ENCODE measurements around the gene ZMYND15.

The ZMYND15 gene

DNA sequence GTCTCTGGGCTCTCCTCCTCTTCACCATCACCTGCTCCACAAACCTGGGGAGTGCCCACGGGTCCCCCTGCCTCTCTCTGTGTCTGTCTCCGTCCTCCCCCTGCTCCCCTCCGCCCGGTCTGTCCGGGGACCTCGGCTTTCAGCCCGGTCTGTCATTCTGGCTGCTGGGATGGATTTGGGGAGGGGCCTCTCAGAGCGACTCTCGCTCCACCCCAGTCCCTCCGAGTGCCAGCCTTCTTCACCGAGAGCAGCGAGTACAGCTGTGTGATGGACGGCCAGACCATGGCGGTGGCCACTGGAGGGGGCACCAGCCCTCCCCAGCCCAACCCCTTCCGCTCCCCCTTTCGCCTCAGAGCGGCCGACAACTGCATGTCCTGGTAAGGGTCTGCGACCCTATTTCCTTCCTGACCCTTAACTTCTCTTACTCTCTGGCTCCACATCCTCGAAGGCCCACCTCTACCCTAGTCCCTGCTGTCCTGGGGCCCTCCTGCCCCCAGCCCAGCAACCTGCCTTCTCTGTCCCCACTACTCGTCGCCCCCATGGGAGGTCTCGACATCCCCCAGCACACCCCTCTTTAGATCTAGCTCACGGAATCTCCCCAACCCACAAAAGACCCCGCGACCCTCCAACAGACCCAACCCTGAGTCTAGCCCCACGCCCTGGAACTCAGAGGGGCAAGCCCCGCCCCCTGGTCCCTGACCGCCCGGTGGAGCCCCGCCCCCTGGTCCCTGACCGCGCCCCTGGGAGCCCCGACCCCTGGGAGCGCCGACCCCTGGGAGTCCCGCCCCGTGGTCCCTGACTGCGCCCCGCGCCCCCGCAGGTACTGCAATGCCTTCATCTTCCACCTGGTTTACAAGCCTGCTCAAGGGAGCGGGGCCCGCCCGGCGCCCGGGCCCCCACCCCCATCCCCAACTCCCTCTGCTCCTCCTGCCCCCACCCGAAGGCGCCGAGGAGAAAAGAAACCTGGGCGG, 5.7 kb downstream of the ZMYND15 start:
- no peak for DNase-seq

DNA sequence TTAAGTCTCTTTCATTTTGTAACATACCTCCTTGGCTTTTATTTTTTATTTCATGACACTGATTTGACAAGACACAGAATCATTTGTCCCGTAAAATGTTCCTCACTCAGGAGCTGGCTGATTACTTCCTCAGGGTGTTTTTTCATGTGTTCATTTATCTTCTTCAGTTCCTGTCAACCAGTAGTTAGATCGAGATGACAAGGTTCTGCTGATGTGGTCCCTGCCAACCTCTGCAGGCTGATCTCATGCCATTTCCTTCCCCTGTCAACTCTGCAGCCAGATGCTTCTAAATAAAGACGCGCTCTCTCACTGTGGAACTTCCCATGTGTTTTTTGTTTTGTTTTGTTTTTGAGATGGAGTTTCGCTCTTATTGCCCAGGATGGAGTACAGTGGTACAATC, 8.2 kb downstream of the ZMYND15 start:
- no peak for DNase-seq

DNA sequence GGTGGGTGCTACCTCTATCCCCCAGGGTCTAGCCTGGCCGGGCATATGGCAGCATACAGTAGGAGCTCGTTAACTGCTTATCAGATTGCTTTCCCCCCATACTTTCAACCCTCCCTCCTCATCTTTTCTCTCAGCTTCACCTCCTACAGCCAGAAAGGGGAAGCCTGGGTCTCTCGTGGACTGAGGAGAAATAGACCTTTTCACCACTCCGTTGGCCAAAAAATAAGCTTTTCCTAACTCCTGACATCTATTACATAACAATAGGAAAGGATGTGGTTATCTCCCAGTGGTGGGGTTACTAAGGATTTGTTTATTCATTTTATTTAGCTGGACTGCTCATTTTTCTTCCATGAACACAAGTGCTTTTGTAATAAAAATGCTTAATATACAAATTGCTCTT, 9.1 kb downstream of the ZMYND15 start:
- no peak for DNase-seq

- no peak for DNase-seq
These were observed 11.0 kb downstream of the ZMYND15 start for GRCh38 chr17:4750606-4751005.

DNA sequence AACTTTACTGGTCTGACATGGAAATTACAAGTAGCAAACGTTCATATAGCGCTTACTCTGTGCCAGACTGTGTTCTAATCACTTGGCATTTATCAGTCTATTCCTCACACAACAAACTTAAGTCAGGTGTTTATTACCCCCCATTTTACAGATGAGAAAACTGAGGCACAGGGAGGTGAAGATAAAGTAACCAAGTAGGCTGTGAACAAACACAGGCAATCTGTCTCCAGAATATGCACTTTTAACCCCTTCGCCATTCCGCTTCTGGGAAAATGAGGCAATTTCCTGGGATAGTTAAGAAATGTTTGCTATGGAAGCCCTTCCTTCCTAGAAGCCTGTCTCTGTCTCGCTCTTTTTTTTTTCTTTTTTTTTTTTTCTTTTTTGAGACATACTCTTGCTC, 12.3 kb downstream of the ZMYND15 start:
- no peak for DNase-seq

DNA sequence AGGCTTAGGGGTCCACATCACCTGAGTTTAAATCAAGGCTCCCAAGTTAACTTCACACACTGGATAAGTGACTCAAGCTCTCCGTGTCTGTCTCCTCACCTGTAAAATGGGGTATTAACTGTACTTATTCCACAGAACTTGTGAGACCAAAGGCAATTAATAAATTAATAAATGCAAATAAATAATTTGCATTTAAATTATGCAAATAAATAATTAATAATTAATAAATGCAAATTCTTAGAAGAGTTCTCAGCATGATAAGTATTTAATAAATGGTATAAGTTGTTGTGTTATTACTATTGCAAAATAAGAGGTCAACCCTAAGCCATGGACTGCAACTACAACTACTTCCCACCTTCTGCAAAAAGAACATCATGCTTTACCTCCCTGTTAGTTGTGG, 13.8 kb downstream of the ZMYND15 start:
- no peak for DNase-seq

DNA sequence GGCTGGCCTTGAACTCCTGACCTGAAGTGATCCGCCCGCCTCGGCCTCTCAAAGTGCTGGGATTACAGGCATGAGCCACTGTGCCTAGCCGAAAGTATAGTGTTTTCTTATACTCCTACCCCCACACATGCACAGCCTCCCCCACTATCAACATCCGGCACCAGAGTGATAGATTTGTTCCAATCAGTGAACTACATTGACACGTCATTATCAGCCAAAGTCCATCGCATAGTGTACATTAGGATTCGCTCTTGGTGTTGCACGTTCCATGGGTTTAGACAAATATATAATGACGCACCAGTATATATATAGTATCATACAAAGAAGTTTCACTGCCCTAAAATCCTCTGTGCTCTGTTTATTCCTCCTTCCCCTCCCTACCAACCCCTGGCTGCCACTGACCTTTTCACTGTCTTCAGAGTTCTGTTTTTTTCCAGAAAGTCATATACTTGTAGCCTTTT, 20.2 kb downstream of the ZMYND15 start:
- DNase-seq = no peak

- no peak for DNase-seq
These were observed 25.0 kb downstream of the ZMYND15 start for GRCh38 chr17:4764595-4764994.

DNA sequence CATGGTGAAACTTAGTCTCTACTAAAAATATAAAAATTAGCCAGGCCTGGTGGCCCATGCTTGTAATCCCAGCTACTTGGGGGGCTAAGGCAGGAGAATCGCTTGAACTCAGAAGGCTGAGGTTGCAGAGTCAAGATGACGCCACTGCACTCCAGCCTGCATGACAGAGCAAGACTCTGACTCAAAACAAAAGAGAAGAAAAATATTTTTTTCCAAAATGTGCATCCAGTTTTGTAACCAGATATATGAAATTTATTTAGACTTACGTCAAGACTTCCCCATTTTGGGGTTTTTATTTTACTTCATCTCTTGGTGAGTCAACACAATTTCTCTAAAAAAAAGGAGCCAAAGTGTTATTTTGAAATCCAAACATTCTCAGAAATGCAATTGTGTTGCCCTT, 26.6 kb downstream of the ZMYND15 start:
- DNase-seq = no peak

DNA sequence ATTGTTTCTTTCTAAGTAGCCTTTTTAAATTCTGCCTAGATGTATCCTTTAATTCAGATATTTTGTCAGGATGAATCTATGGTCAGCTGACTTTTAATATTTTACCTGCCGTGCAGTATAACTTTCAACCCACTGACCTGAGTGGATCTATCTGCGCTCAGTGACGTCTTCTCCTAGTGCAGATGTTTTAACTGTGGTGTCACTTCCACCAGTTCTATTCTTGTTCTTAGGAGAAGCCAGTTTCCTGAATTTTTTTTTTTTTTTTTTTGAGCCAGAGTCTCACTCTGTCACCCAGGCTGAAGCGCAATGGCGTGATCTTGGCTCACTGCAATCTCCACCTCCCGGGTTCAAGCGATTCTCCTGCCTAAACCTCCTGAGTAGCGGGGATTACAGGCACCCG, 27.1 kb downstream of the ZMYND15 start:
- DNase-seq = no peak

DNA sequence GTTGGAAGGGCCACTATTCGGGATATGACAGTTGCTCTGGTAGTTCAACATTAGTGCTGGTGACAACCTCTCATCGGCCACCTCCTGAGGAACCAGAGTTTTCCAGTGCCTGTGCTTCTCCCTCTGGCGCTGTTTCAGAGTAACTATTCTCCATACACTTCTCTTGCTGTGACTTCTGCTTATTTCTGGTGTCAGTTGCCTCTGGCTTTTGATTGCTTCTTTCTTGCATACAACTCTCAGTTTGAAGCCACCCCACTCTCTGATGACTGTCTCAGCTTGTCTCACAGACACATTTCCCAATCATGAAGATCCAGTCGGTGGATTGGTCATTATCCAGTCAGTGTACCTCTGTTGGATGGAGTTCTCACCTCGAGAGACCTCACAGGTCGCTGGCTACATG, 28.7 kb downstream of the ZMYND15 start:
- no peak for DNase-seq

DNA sequence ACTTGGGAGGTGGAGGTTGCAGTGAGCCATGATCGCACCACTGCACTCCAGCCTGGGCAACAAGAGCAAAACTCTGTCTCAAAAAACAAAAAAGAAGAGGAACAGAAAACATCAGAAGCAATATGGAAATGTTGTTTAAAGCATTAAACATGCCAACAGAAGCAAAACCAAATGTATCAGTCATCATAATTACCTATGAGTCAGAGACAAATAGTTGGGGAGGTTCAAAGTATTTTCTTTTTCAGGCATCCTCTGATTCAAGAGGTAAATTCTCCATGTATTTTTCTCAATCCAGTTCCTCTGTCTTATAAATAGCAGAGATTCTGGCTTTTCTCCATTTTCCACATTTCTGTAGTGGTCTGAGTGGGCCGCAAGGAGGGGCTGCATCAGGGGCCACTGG, 30.0 kb downstream of the ZMYND15 start:
- DNase-seq = no peak

DNA sequence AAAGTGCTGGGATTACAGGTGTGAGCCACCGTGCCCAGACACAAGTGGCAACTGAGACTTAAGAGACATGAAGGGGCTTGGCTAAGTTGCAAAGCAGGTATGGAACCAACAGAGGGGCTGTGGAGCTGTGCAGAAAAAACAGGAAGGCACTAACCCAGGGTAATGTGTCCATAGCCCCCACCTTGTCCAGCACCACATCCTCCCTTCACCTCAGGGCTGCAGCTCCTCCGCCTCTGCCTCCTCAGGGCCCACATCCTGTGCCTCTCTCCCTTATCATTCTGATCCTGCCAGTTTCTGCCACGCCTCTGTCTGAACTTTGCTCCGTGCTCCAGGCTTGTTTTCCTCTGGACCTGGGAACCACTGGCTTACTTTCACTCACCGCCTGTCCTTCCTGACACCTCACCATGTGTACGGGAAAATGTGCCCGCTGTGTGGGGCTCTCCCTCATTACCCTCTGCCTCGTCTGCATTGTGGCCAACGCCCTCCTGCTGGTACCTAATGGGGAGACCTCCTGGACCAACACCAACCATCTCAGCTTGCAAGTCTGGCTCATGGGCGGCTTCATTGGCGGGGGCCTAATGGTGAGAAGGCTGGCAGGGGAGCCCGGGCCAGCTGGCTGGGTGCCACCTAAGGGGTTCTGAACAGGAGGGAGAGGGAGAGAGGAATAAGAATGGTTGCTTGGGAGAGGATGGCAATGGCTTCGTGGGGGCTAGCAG, 32.0 kb downstream of the ZMYND15 start, which contains the start of gene TM4SF5:
Gene TM4SF5 (plus strand): TSS at position 368 of the 716 bp plus-strand sequence. CDS start 37 bp downstream, at position 405.
- peak; percentile 18 for DNase-seq

- DNase-seq = peak; percentile 43
These were observed 32.6 kb downstream of the ZMYND15 start for GRCh38 chr17:4772235-4772613.

GRCh38 chr17:4777969-4778760, 38.5 kb downstream of the ZMYND15 start:
- DNase-seq = no peak

DNA sequence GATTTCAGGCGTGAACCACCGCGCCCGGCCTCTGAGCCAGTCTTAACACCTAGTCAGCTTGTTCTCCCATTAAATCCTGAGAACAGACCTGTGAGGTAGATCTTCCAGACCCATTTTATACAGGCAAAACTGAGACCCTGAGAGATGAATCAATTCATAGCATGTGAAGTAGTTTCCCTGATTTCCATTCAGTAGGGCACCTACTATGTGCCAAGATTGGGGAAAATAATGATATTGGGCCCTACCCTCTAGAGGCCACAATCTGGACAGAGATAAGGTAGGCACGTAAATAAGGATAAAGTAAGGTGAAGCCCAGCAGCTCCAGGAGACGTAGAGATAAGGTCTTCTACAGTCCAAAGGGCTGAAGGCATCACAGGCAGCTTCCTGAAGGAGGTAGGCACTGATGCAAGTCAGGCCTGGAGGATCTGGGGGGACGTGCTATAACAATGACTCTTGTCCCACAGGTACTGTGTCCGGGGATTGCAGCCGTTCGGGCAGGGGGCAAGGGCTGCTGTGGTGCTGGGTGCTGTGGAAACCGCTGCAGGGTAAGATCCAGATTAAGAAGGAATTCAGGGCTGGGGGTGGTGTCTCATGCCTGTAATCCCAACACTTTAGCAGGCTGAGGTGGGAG, 40.8 kb downstream of the ZMYND15 start:
- no peak for DNase-seq

DNA sequence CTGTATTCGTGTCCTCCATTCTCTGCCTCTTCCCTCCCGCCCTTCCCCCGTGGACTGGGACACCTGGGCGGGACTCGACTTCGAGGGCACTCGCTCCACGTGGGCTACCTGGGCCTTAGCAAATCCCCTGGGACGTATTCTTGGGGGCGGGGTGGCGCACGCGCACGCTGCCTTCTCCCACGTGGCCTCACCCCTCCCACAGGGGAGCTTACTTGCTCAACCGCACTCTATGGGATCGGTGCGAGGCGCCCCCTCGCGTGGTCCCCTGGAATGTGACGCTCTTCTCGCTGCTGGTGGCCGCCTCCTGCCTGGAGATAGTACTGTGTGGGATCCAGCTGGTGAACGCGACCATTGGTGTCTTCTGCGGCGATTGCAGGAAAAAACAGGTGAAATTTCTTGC, 43.0 kb downstream of the ZMYND15 start:
- no peak for DNase-seq

- no peak for DNase-seq
These were observed 45.9 kb downstream of the ZMYND15 start for GRCh38 chr17:4785311-4786105.

GRCh38 chr17:4786106-4786511, 46.5 kb downstream of the ZMYND15 start, which contains the start of gene VMO1:
TSS of gene VMO1 (minus strand) at chr17:4786364. CDS start at chr17:4786352, 12 bp downstream.
- no peak for DNase-seq

- no peak for DNase-seq
These were observed 46.9 kb downstream of the ZMYND15 start for GRCh38 chr17:4786516-4786915.

- DNase-seq = no peak
These were observed 48.6 kb downstream of the ZMYND15 start for GRCh38 chr17:4788159-4788806.
